GM21423 (cell line): ENCODE measurements around the gene KCNG2.

Experiments used
- ATAC-seq: cut with Tn5 transposase; IDR thresholded peaks from one replicate; pipeline ENCODE4 v1.9.1; 2021; ENCODE audit warnings: mild to moderate bottlenecking, moderate library complexity; ENCODE audit not compliant: unreplicated experiment

KCNG2 gene

DNA sequence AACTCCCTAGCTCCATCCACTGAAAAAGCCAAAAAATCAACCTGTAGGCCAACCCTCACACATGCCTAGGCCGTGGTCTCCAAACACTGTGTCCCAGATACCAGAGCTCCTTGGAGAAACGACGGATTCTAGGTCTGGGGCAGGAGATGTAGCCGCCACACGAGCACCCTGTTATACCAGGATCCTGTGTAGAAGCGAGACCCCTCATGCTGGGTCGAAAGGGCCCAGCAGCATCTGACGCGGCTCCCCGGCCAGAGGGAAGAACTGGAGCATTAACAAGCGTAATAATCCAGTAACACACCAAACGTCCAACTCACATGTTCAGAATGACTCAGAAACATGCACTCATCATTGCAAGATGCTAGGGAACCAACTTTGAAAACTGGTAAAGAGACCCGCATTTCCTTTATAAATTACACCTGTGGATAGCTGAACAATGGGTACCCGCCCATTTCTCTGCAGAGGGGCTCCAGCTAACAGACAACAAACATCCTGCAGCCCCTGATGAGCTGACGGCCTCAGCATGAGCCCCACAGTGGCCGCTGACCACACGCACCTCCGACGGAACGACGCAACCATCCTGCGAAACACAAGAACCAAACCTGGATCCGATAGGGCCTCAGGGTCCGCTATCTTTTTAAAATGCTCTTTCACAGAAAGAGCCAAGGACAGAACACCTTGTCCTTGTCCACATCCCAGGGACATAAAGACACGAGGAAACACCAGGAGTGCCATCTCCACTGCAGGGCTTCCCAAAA is 139.5 kb downstream of the KCNG2 start:
- no peak for ATAC-seq

DNA sequence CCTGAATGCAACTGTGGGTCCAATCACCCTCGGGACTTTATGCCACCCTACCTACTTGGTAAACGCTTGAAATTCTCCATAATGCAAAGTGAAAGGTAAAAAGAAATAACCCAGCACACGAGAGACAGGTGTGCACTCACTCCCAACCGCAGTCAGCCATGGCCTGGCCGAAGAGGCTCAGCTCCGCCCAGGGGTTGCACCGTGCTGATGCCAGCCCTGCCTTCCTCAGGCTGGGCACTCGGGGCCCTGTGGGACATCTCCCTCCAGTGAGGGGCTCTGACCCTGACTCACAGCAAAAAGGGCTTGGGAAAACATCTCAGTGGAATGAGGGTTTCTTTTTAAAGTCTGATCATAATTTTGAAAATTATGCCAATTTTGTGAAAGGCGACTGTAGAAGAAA is 140.5 kb downstream of the KCNG2 start:
- ATAC-seq = no peak

DNA sequence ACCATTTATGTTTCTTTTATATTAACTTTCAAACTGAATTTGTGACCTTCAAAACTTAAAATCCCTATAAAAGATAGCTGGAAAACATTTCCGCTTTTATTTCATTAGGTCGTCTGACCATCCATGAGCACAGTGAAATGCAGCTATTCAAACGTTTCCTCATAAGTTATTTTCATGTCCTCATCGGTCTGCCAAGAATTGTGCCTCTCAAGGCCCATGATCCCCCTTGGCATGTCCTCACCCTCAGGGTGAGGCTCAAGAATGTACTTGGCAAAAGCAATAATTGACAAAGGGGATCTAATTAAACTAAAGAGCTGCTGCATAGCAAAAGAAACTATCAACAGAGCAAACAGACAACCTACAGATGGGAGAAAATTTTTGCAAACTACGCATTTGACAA is 141.4 kb downstream of the KCNG2 start:
- no peak for ATAC-seq

DNA sequence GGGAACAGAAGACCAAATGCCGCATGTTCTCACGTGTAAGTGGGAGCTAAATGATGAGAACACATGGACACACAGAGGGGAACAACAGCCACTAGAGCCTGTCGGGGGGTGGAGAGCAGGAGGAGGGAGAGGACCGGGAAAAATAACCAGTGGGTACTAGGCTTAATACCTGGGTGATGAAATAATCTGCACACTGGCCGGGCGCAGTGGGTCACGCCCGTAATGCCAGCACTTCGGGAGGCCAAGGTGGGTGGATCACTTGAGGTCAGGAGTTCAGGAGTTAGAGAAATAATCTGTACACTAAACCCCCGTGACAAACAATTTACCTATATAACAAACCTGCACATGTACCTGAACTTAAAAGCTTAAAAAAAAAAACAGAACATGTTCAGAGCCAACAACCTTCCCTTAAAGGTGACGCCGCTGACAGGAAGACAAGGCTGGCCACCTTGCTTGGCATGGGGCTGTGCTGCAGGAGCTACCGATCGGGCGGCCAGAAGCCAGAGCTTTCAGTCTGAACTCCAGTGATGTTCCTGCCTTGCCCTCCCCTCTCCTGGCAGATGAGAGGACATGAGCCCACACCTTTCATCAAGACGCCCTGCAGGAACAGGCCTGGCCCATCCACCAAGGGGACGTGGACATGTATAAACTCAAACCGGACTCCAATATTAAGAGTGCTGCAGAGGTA is 142.5 kb downstream of the KCNG2 start:
- no peak for ATAC-seq

DNA sequence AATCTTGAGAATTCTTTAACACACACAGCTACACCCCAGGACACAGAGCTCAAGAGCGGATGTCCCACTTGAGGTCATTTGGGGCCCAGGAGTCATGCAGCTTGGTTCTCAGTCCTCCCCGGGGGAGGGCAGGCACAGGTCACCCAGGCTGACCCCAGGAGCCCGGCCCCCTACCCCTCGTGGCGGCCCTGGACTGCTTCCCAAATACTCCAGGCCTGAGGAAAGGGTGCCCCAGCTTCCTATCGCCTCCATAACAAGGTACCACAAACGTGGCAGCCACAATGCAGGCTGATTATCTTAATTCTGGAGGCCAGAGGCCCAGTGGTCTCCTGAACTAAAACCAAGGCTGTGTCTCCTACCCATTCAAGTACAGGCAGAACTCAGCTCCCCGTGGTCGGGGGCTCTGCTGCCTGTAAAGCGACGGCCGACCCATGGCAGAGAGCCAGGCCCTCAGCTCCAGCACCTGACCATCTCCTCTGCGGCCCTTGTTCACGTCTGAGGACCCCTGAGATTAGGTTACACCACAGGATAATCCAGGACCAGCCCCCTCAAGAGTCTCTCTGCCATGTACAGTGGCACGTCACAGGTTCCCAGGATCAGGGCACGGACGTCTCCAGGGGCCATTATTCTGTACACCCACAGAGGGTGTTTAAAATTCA is 143.2 kb downstream of the KCNG2 start:
- no peak for ATAC-seq

DNA sequence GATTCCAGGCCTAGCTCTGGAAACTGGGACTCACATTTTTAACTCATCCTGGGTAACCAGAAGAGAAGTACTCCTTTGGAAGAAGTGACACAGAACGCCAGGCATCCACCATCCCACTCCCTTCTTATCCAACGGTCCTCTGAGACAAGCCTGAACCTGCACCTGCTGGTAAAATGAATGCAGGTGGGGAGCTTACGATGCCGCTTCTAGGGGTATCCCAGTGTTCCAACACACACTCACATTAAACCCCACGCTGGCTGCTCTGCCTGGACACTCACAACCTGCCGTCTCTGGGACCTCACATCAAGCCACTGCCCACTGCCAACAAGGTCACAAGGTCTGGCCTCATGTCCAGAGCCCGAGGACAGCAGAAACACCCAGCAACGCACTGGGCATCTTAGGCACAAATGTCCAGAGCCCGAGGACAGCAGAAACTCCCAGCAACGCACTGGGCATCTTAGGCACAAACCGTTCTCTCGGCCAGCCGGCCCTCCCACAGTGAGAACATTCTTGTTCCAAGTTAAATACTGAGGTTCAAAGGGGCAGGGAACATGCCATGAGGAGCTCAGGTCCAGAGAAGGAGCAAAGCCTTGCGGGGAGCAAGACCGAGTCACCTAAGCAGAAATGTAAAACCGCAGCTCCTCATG is 143.9 kb downstream of the KCNG2 start:
- no peak for ATAC-seq

DNA sequence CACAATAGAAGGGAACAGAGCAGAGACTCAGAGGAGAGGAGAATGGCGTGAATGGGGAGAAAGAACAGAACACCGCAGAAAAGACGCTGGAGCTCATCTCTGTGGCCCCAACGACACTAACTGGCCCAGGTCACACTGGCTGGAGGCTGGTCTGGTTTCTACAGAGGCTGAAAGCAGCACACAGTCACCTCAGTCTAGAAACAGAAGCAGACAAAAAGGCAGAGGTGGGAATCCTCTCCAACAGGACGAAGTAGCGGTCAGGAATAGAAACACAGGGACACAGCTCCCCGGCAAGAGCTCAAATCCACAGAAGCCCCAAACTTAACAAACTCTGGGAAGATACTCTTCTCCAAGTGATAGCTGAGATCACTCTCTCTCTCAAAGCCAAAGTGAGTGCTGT is 144.5 kb downstream of the KCNG2 start:
- no peak for ATAC-seq

DNA sequence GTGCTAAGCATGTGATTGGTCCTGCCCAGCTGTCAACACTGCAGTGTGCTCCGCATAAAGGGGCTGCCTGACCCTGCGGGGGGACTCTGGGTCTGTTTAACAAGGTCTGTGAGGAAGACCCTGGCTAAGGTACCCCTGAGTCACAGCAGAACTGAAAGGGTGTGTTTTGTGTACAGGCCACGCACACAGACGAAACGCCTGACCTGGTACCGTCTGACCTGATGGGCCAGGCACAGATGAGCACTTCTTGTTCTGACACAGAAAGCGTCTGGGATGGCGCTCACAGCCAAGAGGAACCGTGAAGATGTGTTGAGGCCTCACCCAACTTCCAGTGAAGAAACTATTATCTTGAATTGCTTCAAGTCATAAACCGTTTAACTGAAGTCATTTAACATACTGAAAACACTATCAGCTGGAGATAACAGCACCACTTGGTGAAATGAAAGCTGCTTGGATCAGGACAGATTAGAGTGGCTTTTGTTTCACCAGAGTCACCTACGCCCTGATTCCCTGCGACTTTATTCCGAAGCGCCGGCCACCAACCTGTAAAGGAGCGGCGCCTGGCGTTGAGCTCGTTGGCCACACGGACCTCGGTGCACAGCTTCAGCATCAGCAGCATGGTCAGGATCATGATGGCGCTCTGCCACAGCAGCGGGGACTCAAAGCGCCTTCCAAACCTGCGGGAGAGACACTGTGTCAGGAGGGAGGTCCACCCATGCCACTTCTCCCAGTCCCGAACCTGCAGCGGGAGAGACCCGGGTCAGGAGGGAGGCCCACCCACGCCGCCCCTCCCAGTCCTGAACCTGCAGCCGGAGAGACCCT is 145.3 kb downstream of the KCNG2 start:
- ATAC-seq = no peak

DNA sequence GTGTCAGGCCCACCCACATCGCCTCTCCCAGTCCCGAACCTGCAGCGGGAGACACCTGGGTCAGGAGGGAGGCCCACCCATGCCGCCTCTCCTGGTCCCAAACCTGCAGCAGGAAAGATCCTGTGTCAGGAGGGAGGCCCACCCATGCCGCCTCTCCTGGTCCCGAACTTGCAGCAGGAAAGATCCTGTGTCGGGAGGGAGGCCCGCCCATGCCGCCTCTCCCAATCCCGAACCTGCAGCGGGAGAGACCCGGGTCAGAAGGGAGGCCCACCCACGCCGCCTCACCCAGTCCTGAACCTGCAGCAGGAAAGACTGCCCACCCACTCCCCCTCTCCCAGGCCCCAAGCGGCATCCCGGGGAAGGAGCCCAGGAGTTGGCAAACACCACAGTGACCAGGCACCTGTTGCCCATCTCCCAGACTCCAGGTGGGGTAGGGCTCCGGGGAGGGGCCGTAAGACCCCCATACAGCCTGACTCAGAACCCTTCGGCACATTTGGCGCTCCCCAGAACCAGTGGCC is 145.9 kb downstream of the KCNG2 start:
- ATAC-seq = no peak

DNA sequence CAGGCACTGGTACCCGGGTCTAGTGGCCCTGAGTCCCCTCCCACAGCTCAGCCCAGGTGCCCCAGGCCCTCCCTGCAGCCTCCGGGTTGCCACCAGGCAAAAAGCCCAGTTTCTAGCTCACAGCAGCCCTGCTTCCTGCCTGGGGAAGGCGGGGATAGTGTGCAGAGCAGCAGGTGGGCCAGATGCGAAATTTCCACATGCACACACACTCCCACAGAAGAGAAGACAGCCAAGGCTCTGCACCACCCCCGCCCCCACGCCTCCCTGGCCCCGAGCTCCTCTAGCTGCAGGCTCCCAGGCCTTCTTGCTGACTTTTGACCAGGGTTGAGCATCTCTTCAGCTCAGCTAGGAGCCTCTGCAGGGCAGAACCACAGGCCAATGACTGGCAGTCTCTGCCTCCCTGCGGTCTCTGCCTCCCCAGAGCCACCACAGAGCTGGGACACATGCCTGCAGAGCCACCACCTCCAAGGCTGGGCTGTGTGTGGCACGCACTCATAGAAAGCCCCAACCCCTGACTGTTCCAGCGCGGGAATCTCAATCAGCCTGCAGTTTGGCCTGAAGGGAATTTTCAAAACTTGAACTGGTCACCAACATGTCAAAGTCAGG is 146.5 kb downstream of the KCNG2 start:
- no peak for ATAC-seq

DNA sequence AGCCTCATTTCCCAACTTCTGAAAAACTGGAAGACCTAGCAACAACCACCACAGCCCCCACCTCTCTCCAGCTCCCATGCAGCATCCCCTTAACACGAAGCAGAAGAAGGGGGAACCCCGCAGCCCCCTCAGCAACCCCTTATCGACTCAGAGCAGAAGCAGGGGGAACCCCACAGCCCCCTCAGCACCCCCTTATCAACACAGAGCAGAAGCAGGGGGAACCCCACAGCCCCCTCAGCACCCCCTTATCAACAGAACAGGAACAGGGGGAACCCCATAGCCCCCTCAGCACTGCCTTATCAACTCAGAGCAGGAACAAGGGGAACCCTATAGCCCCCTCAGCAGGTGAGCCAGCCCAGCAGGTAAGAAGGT is 147.0 kb downstream of the KCNG2 start:
- ATAC-seq = no peak

DNA sequence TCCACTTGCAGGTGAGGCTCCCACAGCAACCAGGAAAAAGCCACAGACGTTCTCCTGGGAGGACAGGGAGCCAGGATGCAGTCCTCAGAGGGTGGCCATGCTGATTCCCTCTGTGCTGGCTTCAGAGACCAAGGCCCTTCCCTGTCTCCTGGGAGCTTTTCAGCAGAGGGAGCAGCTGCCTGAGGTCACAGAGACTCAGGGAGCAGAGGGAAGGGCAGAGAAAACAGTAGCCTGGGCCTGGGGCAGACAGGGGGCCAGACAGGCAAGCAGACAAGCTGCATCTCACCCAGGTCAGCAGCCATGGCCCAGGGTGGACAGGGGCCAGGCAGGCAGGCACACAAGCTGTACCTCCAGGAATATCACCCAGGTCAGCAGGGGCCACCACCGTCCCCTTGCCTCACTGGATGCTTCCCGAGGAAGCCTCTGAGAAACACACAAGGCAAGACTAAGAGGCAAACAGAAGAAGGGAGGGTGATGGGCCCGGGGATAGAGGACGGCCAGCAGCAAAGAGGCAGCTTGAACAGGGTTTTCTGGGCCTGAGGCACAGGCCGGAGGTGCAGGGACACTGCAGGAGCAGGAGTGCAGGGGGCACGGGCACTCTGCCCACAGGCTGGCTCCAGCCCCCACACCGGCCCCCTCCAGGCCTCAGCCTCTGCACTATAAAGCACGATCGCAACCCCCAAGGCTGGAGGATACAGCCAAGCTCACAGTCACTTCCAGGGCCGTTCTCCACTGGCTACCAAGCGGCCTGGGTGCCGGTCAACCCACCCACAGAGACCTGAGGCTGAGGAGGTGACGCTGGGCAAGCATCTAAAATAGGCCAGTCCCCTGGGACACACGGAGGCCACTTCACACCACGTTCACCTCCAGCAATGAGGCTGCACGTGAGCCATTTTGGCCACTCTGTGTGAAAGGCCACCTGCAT is 147.6 kb downstream of the KCNG2 start:
- ATAC-seq = no peak

DNA sequence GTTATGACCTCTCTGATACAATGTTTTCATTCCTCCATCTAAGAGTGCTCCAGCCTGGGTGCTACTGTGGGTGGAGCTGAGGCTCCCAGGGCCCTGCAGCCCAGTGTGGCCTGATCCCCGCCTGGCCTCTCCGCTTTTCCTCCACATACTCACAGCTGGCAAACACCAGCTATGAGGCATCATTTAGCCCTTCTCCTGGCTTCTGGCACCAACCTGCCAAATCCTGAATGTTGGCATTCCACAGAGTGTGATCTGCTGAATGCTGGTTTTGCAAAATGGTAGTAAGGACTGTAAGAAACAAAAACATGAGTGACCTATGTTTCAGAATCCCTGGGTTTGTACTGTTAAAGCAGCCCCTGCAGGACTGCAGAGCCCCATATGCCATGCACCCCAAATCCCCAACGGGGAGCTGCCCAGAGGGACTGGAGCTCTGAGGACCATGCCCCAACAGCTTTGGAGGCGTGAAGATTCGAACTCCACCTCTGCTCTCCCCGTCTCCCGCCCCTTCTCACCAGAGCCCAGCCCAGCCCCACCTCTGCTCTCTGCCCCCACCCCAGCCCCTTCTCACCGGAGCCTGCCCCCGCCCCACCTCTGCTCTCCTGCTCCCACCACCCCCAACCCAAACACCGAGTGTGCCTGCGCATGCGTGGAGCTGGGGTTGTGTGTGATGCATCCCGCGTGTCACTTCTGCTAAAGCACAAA is 149.5 kb downstream of the KCNG2 start:
- no peak for ATAC-seq

DNA sequence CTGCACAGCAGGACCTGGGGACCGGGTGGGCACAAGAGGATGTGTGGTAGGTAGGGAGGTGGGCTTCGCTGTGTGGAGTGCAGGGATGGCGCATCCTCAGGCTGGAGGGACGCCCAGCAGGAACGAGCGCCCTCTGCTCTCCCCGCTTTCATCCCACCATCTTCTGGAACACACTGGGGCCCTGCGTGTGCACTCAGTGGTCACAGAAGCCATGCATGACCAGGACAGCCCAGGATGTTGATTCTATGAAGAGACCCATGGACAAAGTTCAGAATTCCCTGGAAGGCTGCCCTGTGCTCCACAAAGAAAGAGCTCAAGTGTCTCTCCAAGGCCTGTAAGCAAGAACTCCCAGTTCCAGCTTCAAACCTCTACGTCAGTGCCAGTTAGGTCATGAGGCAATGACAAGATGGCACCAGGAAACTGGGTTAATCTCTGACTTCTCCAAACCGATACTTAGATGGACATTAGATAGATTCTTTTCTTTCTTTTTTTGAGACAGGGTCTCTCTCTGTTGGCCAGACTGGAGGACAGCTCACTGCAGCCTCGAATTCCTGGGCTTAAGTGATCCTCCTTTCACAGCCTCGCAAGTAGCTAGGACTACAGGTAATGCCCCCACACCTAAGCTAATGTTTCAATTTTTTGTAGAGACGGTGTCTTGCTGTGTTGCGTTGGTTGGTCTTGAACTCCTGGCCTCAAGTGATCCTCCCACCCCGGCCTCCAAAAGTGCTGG is 150.3 kb downstream of the KCNG2 start:
- no peak for ATAC-seq

DNA sequence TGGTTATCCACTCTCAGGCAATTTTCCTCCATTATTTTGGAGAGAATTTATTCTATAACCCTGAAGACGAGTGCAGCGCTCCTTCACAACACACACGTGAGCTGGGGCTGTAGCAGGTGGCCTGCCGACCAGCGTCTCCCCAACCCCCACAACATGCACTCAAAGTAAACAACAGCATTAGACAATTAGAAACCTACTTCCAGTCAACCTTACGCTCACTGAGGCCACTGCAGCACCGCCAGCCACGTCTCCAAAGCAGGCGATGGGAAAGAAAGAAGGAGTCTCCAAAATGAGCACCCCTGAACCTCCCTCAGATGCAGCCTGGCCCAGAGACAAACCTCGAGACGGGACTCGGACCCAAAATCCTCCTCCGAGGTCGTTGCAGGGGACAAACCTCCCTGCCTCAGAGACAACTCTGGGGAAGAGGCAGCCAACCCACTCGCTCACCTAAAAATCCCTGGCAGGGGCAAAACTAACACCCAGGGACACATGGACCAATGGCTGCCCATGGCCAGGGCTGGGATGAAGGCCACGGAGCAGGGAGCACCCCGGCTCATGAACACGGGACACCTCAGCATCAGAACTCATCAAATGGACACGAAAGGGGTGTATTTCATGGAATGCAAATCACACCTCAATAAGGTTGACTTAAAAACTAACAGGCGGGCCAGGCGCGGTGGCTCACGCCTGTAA is 151.1 kb downstream of the KCNG2 start:
- ATAC-seq = no peak
